GM18505 (cell line): ENCODE measurements around the gene MRTFB.
A peak's percentile ranks its signal among the peaks of the same experiment; 100 is the strongest.

Experiments used
- ATAC-seq: cut with Tn5 transposase; IDR thresholded peaks from one replicate; pipeline ENCODE4 v1.9.1; 2021; ENCODE audit not compliant: unreplicated experiment
- POLR2A ChIP-seq: IDR thresholded peaks from 4 replicates; pipeline ENCODE4 v1.6.1; 2011; ENCODE audit warnings: borderline replicate concordance; ENCODE audit not compliant: insufficient read depth, insufficient read length; ENCODE audit errors: extremely low read depth

Gene MRTFB

GRCh38 chr16:14186007-14186794, 115.1 kb downstream of the MRTFB start:
- no peak for ATAC-seq
- no peak for TF ChIP-seq POLR2A

DNA sequence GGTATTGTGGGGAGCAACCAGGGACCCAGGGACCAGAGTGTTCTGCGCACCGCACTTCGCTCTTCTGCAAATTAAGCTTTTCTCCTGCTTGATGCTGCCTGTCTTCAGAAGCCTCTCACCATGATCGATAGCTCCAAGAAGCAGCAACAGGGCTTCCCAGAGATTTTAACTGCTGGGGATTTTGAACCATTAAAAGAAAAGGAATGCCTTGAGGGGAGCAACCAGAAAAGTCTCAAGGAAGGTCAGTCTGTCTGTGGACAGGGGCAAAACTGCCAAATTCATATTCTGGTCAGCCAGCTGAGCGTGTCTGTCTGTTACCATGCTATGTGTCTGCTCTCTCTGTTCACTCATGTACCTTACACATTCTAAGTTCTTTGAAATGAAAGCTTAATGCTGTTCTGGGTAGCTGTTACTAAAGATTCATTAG, 115.7 kb downstream of the MRTFB start:
- ATAC-seq = no peak
- no peak for TF ChIP-seq POLR2A

GRCh38 chr16:14187517-14188338, 116.6 kb downstream of the MRTFB start:
- no peak for TF ChIP-seq POLR2A
- no peak for ATAC-seq

GRCh38 chr16:14193316-14193871, 122.3 kb downstream of the MRTFB start:
- peak; percentile 80 for ATAC-seq
- no peak for TF ChIP-seq POLR2A

DNA sequence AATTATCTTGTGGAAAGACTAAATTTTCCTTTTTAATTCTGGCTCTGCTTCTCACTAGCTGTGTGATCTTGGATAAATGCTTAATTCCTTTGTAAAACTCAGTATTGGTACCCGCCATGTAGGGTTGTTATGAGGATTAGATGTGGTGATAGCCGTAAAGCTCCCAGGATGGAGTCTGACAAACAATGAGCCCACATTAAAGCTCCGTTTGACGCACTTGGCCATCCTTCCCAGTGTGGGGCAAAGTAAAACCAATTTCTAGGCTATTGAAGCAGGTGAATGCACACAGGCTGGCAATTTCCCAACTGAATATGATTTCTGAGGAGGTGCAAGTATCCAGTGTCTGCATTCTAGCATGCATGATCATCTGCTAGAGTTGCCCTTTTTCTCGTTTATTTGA, 123.6 kb downstream of the MRTFB start:
- no peak for TF ChIP-seq POLR2A
- ATAC-seq = no peak

GRCh38 chr16:14196011-14196410, 124.9 kb downstream of the MRTFB start:
- TF ChIP-seq POLR2A = no peak
- no peak for ATAC-seq

GRCh38 chr16:14196539-14196938, 125.4 kb downstream of the MRTFB start:
- no peak for TF ChIP-seq POLR2A
- ATAC-seq = no peak

DNA sequence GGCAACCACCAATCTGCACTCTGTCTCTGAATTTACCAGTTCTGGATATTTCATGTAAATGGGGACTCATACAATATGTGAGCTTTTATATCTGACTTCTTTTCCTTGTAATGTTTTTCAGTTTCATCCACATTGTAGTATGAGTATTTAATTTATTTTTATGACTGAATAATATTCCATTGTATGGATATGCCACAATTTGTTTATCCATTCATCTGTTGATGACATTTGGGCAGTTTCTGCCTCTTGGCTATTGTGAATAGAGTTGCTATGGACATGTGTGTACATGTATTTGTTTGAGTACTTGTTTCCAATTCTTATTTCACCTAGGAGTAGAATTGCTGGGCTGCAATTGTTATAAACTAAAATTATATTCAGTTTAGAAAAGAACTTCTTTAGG, 126.9 kb downstream of the MRTFB start:
- no peak for ATAC-seq
- no peak for TF ChIP-seq POLR2A

DNA sequence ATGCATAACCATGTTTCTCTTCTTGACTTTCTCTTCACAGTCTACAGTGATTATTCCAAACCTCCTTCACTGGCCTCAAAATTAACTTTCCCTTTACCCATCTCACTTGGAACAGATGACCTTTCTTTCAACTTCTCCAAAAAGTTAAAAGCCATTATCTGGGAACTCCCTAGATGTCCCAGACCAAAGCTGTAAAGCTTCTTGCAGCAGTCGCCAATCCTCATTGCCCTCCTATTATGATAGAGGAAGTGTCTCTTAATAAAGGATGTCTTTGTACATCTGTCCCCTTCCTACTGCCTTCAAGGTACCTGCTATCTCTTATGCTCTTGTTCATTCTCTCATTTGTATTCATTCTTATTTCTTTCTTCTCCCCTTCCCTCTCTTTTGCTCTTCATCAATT, 127.5 kb downstream of the MRTFB start:
- no peak for ATAC-seq
- no peak for TF ChIP-seq POLR2A

GRCh38 chr16:14199199-14199598, 128.1 kb downstream of the MRTFB start:
- TF ChIP-seq POLR2A = no peak
- ATAC-seq = no peak

GRCh38 chr16:14199624-14200023, 128.5 kb downstream of the MRTFB start:
- no peak for ATAC-seq
- TF ChIP-seq POLR2A = no peak

- no peak for TF ChIP-seq POLR2A
- ATAC-seq = no peak
Measured at GRCh38 chr16:14202095-14202494, 131.0 kb downstream of the MRTFB start.

GRCh38 chr16:14202697-14203096, 131.6 kb downstream of the MRTFB start:
- no peak for TF ChIP-seq POLR2A
- ATAC-seq = no peak

DNA sequence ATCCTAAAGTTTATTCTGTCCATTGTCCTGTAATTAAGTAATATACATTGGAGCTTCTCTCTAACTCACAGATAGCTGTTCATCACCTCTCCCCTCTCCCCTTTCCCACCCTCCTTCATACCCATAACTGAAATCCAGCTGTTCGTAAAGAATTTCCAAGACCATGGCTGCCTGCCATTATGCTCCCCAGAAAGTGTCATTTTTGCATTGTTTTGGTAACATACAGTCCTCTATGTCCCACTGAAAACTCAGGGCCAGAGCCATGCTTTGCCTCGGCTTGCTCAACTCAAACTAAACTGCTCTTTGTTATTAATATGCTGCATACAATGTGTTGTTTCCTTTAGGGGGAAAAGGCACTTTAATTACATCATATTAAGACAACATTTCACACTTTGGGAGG, 132.0 kb downstream of the MRTFB start:
- no peak for TF ChIP-seq POLR2A
- ATAC-seq = no peak

GRCh38 chr16:14205666-14206065, 134.5 kb downstream of the MRTFB start:
- no peak for ATAC-seq

More at GRCh38 chr16:14205666-14206065, 134.5 kb downstream of the MRTFB start:
- TF ChIP-seq POLR2A = no peak
